Ammon's horn (tissue), 1 donor: ENCODE data around the gene ZNF619.

ENCODE experiments used
- DNase-seq: peaks from one replicate; pipeline ENCODE4 v3.0.0-alpha.2; 2016; ENCODE audit warnings: low spot score

ZNF619 gene

GRCh38 chr3:40465456-40465855 lies 11.5 kb upstream of the ZNF619 start:
- no peak for DNase-seq

- DNase-seq = no peak
Measured at GRCh38 chr3:40468018-40468417, 8.9 kb upstream of the ZNF619 start.

GRCh38 chr3:40470701-40471100 lies 6.2 kb upstream of the ZNF619 start:
- DNase-seq = no peak

- peak; percentile 46 for DNase-seq
Measured at GRCh38 chr3:40477666-40478065, 744 bp downstream of the ZNF619 start.

- DNase-seq = no peak
Measured at GRCh38 chr3:40487172-40487571, 10.2 kb downstream of the ZNF619 start.

- no peak for DNase-seq
Measured at GRCh38 chr3:40490916-40491315, 14.0 kb downstream of the ZNF619 start.

- no peak for DNase-seq
Measured at GRCh38 chr3:40494698-40495097, 17.8 kb downstream of the ZNF619 start.

GRCh38 chr3:40497288-40497687 lies 20.4 kb downstream of the ZNF619 start:
- no peak for DNase-seq

- no peak for DNase-seq
Measured at GRCh38 chr3:40499952-40500351, 23.0 kb downstream of the ZNF619 start.

GRCh38 chr3:40502034-40502433 lies 25.1 kb downstream of the ZNF619 start:
- DNase-seq = no peak

GRCh38 chr3:40504636-40505430 lies 27.9 kb downstream of the ZNF619 start:
- no peak for DNase-seq

- peak; percentile 83 for DNase-seq
Measured at GRCh38 chr3:40505599-40506462, 28.9 kb downstream of the ZNF619 start, which contains the start of gene ZNF620. Gene ZNF620, plus strand, starts transcription at chr3:40506039. Its CDS starts 314 bp downstream, at chr3:40506353.

GRCh38 chr3:40511031-40511718 lies 34.3 kb downstream of the ZNF619 start:
- peak; percentile 28 for DNase-seq

- DNase-seq = no peak
Measured at GRCh38 chr3:40516201-40516600, 39.3 kb downstream of the ZNF619 start.

GRCh38 chr3:40518067-40518466 lies 41.1 kb downstream of the ZNF619 start:
- DNase-seq = no peak

GRCh38 chr3:40518848-40519247 lies 41.9 kb downstream of the ZNF619 start:
- no peak for DNase-seq

GRCh38 chr3:40521254-40521653 lies 44.3 kb downstream of the ZNF619 start:
- no peak for DNase-seq

- peak; percentile 32 for DNase-seq
Measured at GRCh38 chr3:40523781-40524180, 46.9 kb downstream of the ZNF619 start.

GRCh38 chr3:40524222-40524567 lies 47.3 kb downstream of the ZNF619 start:
- DNase-seq = no peak

GRCh38 chr3:40524568-40525285 lies 47.8 kb downstream of the ZNF619 start, which contains the start of gene ZNF621:
Gene ZNF621, plus strand, starts transcription at chr3:40524960. Its CDS starts 881 bp downstream, at chr3:40525841.
- DNase-seq = peak; percentile 91

- peak; percentile 9 for DNase-seq
Measured at GRCh38 chr3:40528426-40528825, 51.5 kb downstream of the ZNF619 start.

GRCh38 chr3:40532252-40532651 lies 55.3 kb downstream of the ZNF619 start:
- DNase-seq = no peak
